Smooth muscle cell (in vitro differentiated cells): ENCODE measurements around the gene OSCP1. TPM values are rescaled to one million over a fixed set of nuclear protein-coding genes. Genes with fewer than 3 reads are reported as not detected.

Source experiments
- DNase-seq: peaks from one replicate; lab custom pipeline; 2025; ENCODE audit not compliant: unreplicated experiment; lab: John Stamatoyannopoulos, UW
- H2AFZ ChIP-seq: fragments of 200-600 bp; sonication (generic); 2 replicates; pipeline ENCODE4 v1.6.0; 2016; ENCODE audit warnings: antibody characterized with exemption, low read depth, mild to moderate bottlenecking
- H3F3A ChIP-seq: fragments of 200-600 bp; sonication (generic); 2 replicates; pipeline ENCODE4 v1.6.0; 2017; ENCODE audit warnings: antibody characterized with exemption, low read depth
- H3K27ac ChIP-seq: fragments of 200-600 bp; sonication (generic); 2 replicates; pipeline ENCODE4 v1.5.1; 2016; ENCODE audit warnings: low read depth, mild to moderate bottlenecking
- H3K27me3 ChIP-seq: fragments of 200-600 bp; sonication (generic); 2 replicates; pipeline ENCODE4 v1.6.1; 2016; ENCODE audit warnings: low read depth, mild to moderate bottlenecking
- H3K36me3 ChIP-seq: fragments of 200-600 bp; sonication (generic); 2 replicates; pipeline ENCODE4 v1.5.1; 2016; ENCODE audit warnings: low read depth
- H3K4me1 ChIP-seq: fragments of 200-600 bp; sonication (generic); 2 replicates; pipeline ENCODE4 v1.5.1; 2016; ENCODE audit warnings: low read depth
- H3K4me2 ChIP-seq: fragments of 200-600 bp; sonication (generic); 2 replicates; pipeline ENCODE4 v1.6.0; 2016; ENCODE audit warnings: mild to moderate bottlenecking
- H3K4me3 ChIP-seq: fragments of 200-600 bp; sonication (generic); 2 replicates; pipeline ENCODE4 v1.5.1; 2016; ENCODE audit warnings: mild to moderate bottlenecking
- H3K79me2 ChIP-seq: fragments of 200-600 bp; sonication (generic); 2 replicates; pipeline ENCODE4 v1.6.0; 2016; ENCODE audit warnings: low read depth, mild to moderate bottlenecking
- H3K9ac ChIP-seq: fragments of 200-600 bp; sonication (generic); 2 replicates; pipeline ENCODE4 v1.6.0; 2016; ENCODE audit warnings: low read depth
- H3K9me3 ChIP-seq: fragments of 200-600 bp; sonication (generic); replicated peaks from 2 replicates; pipeline ENCODE4 v1.5.1; 2016; ENCODE audit warnings: low read depth
- H4K20me1 ChIP-seq: fragments of 200-600 bp; sonication (generic); 2 replicates; pipeline ENCODE4 v1.6.0; 2016; ENCODE audit warnings: low read depth
- WGBS: methylation state at CpG from one replicate; pipeline ENCODE4 v1.1.7; 2016; ENCODE audit warnings: low lambda C conversion rate; 5-methylcytosine and 5-hydroxymethylcytosine counted together
- polyA plus RNA-seq: library from polyadenylated mRNA; unstranded; fragments of >200 nt; fragmentation: Nextera tagmentation; extraction: Ambion mirVana; gene quantifications from 2 replicates; pipeline ENCODE4 v1.2.1, GENCODE V29; 2016
- total RNA-seq: library from RNA; depleted of rRNA; stranded (reverse); fragments of >200 nt; gene quantifications from 2 replicates; pipeline ENCODE4 v1.2.3, GENCODE V29; 2014
- TF ChIP-seq, protein P1 (sequence below): fragments of 200-600 bp; sonication (generic); IDR thresholded peaks from 2 replicates; pipeline ENCODE4 v1.5.1; 2017; ENCODE audit warnings: borderline replicate concordance, mild to moderate bottlenecking, antibody characterized with exemption; ENCODE audit not compliant: insufficient read depth, poor library complexity, severe bottlenecking

OSCP1 gene
- total and polyA plus RNA-seq, 2 experiments from 2014 or later = 10.7 to 13.5 TPM

DNA sequence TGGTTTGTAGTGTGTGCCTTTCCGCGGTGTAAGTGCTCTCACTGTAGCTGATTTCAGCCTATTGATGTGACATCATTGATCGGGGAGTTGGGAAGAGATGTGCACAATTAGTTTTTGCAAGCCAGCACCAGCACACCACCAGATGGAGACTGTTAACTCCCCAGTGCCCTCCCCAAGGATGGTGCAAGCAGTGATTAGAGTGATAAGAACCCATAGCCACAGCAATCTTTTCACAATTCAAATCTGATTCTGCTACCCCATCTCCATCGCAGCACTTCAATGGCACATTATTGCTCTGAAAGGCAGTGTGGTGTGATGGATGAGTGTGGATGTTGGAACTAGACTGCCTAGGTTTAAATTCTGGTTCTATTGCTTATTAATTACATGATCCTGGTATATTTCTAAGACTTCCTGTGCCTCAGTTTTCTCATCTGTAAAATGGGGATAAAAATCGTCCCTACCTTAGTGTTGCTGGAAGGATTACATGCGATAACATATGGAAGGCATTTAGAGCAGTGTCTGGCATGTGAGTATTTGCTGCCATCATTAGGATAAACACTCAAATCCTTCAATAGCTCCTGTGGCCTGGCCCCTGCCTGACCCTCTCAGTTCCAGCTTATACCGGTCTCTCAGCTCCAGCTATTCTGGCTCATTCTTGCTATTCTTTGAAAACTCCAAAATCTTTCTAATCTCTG is 25.8 kb upstream of the OSCP1 start:
- TF ChIP-seq, protein P1, sequence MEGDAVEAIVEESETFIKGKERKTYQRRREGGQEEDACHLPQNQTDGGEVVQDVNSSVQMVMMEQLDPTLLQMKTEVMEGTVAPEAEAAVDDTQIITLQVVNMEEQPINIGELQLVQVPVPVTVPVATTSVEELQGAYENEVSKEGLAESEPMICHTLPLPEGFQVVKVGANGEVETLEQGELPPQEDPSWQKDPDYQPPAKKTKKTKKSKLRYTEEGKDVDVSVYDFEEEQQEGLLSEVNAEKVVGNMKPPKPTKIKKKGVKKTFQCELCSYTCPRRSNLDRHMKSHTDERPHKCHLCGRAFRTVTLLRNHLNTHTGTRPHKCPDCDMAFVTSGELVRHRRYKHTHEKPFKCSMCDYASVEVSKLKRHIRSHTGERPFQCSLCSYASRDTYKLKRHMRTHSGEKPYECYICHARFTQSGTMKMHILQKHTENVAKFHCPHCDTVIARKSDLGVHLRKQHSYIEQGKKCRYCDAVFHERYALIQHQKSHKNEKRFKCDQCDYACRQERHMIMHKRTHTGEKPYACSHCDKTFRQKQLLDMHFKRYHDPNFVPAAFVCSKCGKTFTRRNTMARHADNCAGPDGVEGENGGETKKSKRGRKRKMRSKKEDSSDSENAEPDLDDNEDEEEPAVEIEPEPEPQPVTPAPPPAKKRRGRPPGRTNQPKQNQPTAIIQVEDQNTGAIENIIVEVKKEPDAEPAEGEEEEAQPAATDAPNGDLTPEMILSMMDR = no peak
- no peaks in the 10 kb centered on the region for H3K27me3 ChIP-seq
- no peaks in the 10 kb centered on the region for H4K20me1 ChIP-seq
- H3K9me3 ChIP-seq = no peaks in the 10 kb centered on the region
- no peaks in the 10 kb centered on the region for H3K79me2 ChIP-seq
- H3K4me2 ChIP-seq = no peak overlapping the region
- H3K4me1 ChIP-seq = no peaks in the 10 kb centered on the region
- H3K36me3 ChIP-seq = no peaks in the 10 kb centered on the region
- no peak overlapping the region for H3K9ac ChIP-seq
- H3F3A ChIP-seq = no peaks in the 10 kb centered on the region
- H3K27ac ChIP-seq = no peak overlapping the region
- no peak overlapping the region for H2AFZ ChIP-seq
- 88% methylated on average over 7 of the region's 7 CpGs for WGBS
- no peak overlapping the region for H3K4me3 ChIP-seq
- no peak for DNase-seq

DNA sequence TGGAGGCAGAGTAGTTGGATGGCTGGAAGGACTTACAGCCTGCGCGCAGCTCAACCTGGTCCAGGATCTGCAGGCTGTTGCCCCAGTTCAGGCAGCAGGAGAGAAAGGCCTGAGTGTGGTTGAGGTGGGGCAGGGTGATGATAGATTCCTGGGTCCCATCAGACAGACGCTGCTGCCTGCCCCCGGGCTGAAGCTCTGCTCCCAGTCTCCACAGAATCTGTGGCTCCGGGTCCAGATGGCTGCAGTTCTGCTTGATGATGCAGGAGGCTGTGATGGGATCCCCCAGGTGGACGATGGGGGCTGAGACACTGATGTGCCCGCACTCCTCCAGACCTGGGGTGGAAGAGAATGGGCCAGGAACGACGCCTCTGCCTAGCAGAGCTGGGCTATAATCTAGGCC is 25.1 kb upstream of the OSCP1 start:
- TF ChIP-seq, protein P1 = no peak
- WGBS = 80% methylated on average over 9 of the region's 9 CpGs
- no peak overlapping the region for H3K4me2 ChIP-seq
- H3K79me2 ChIP-seq = no peaks in the 10 kb centered on the region
- H3K4me1 ChIP-seq = no peaks in the 10 kb centered on the region
- no peaks in the 10 kb centered on the region for H3K27me3 ChIP-seq
- no peak overlapping the region for H3K9ac ChIP-seq
- H3K27ac ChIP-seq = no peak overlapping the region
- no peaks in the 10 kb centered on the region for H4K20me1 ChIP-seq
- DNase-seq = no peak
- no peak overlapping the region for H2AFZ ChIP-seq
- H3K4me3 ChIP-seq = no peak overlapping the region
- H3F3A ChIP-seq = no peaks in the 10 kb centered on the region
- H3K36me3 ChIP-seq = no peaks in the 10 kb centered on the region
- no peaks in the 10 kb centered on the region for H3K9me3 ChIP-seq

DNA sequence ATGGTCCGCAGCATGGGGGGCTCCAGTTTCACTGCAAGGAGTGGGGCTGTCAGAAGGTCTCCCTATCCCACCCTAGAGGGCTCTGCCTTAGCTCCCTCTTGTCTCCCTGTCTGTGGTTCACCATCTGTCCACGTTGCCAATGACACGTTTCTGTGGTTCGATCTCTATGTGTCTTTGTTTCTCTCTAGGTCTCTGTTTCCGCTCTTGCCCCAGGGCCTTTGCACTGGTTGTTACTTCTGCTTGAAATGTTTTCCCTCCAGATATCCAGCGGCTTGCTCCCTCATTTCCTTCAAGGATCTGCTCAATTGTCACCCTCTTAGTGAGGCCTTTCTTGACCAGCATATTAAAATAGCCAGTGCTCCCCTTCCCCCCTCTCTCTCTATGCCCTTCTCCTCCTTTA is 22.4 kb upstream of the OSCP1 start:
- WGBS = 87% methylated on average over 6 of the region's 6 CpGs
- H3K4me3 ChIP-seq = no peak overlapping the region

More for the DNA sequence above, 22.4 kb upstream of the OSCP1 start:
- no peak overlapping the region for H3K27ac ChIP-seq
- no peaks in the 10 kb centered on the region for H4K20me1 ChIP-seq
- DNase-seq = no peak
- H3K4me2 ChIP-seq = no peak overlapping the region
- no peaks in the 10 kb centered on the region for H3K27me3 ChIP-seq
- H3F3A ChIP-seq = no peaks in the 10 kb centered on the region
- TF ChIP-seq, protein P1 = no peak
- H3K4me1 ChIP-seq = no peaks in the 10 kb centered on the region
- no peaks in the 10 kb centered on the region for H3K36me3 ChIP-seq
- no peak overlapping the region for H2AFZ ChIP-seq
- H3K79me2 ChIP-seq = no peaks in the 10 kb centered on the region
- H3K9me3 ChIP-seq = no peaks in the 10 kb centered on the region
- no peak overlapping the region for H3K9ac ChIP-seq
